ENCODE results near the gene CELA2B. TPM values are rescaled to one million over a fixed set of nuclear protein-coding genes. Genes with fewer than 3 reads are reported as not detected.
"Not testable (repeated sequence)": the region's sequence is repeated elsewhere in the genome, so short reads cannot be mapped to it uniquely, and the experiment has no call there.

Gene CELA2B
- total RNA-seq, 2 experiments from 2014 or later = not detected

GRCh38 chr1:15521206-15521906 is 45.5 kb downstream of the CELA2B start:
- CTCF ChIA-PET, POLR2A ChIA-PET: not testable (repeated sequence)

- CTCF ChIA-PET = no interaction called here
- POLR2A ChIA-PET = no interaction called here
These were observed 46.6 kb downstream of the CELA2B start for GRCh38 chr1:15522551-15522950.

- ChIA-PET CTCF (interaction anchor here (0.6 to 0.8 kb wide), 2 partner anchors 10 to 185 kb away, joined by 3 read pairs; no protein-coding TSS in a partner anchor), POLR2A (no interaction called here)
These were observed 47.5 kb downstream of the CELA2B start for GRCh38 chr1:15523104-15524020.

GRCh38 chr1:15524021-15524282 is 48.0 kb downstream of the CELA2B start, which contains the start of gene CASP9:
Gene CASP9, minus strand, starts transcription at chr1:15524215. Its CDS starts 15 bp downstream, at chr1:15524200.
- ChIA-PET POLR2A (no interaction called here), CTCF (interaction anchor here (0.8 kb wide), 1 partner anchor 186 kb away, joined by 3 read pairs; no protein-coding TSS in a partner anchor)

GRCh38 chr1:15524283-15525049 is 48.6 kb downstream of the CELA2B start:
- ChIA-PET CTCF (no interaction called here), POLR2A (no interaction called here)

- ChIA-PET POLR2A (no interaction called here), CTCF (no interaction called here)
These were observed 49.4 kb downstream of the CELA2B start for GRCh38 chr1:15525050-15526020.

GRCh38 chr1:15526021-15526489 is 50.2 kb downstream of the CELA2B start:
- ChIA-PET CTCF (no interaction called here), POLR2A (interaction anchor here (0.7 kb wide), 1 partner anchor 115 kb away, joined by 4 read pairs; no protein-coding TSS in a partner anchor)

- CTCF ChIA-PET = interaction anchor here (0.6 to 1.1 kb wide), 2 partner anchors 115 to 278 kb away, joined by 3 read pairs; no protein-coding TSS in a partner anchor
- POLR2A ChIA-PET = interaction anchor here (0.7 to 0.9 kb wide), 2 partner anchors 91 to 116 kb away, joined by 4 to 14 read pairs; no protein-coding TSS in a partner anchor
These were observed 50.8 kb downstream of the CELA2B start, which contains the start of gene DNAJC16 for GRCh38 chr1:15526490-15527339. Gene DNAJC16, plus strand, starts transcription at chr1:15526848. Its CDS starts 2,258 bp downstream, at chr1:15529106.

GRCh38 chr1:15531003-15531402 is 55.1 kb downstream of the CELA2B start:
- CTCF ChIA-PET = interaction anchor here (0.6 kb wide), 1 partner anchor 181 kb away, joined by 5 read pairs; no protein-coding TSS in a partner anchor
- POLR2A ChIA-PET = no interaction called here

GRCh38 chr1:15531682-15532081 is 55.8 kb downstream of the CELA2B start:
- ChIA-PET CTCF (no interaction called here), POLR2A (no interaction called here)

GRCh38 chr1:15538771-15539170 is 62.9 kb downstream of the CELA2B start:
- CTCF ChIA-PET = no interaction called here

GRCh38 chr1:15540186-15540585 is 64.3 kb downstream of the CELA2B start:
- CTCF ChIA-PET = no interaction called here

More at GRCh38 chr1:15538771-15539170, 62.9 kb downstream of the CELA2B start:
- POLR2A ChIA-PET = no interaction called here

More at GRCh38 chr1:15540186-15540585, 64.3 kb downstream of the CELA2B start:
- POLR2A ChIA-PET = no interaction called here

Other genes starting within 250 kb of the CELA2B start
- under 1 TPM in 1 of 2 experiments, not detected in 1; 0.38 TPM for gene FHAD1, start 228.9 kb upstream of the CELA2B start, total RNA-seq
- gene EFHD2, start 66.2 kb upstream of the CELA2B start, total RNA-seq = 10 to 100 TPM; 66.8 to 67.5 TPM
- not detected for gene CTRC, start 37.7 kb upstream of the CELA2B start, total RNA-seq
- gene CELA2A, start 19.4 kb upstream of the CELA2B start, total RNA-seq = not detected
- gene CASP9, start 48.1 kb downstream of the CELA2B start, total RNA-seq = 1 to 10 TPM; 8.3 to 9.2 TPM
- gene DNAJC16, start 50.7 kb downstream of the CELA2B start, total RNA-seq = 10 to 100 TPM; 17.1 to 17.4 TPM
- 10 to 100 TPM; 19.6 to 20.3 TPM for gene AGMAT, start 108.9 kb downstream of the CELA2B start, total RNA-seq
- 10 to 100 TPM; 45.2 to 47.1 TPM for gene DDI2, start 141.4 kb downstream of the CELA2B start, total RNA-seq
- gene PLEKHM2, start 208.2 kb downstream of the CELA2B start, total RNA-seq = 10 to 100 TPM; 52.0 to 53.8 TPM

All from activated CD8-positive, alpha-beta memory T cell treated with anti-CD3 and anti-CD28 coated beads for 36 hours (primary cell).